Measurements from ENCODE around the gene IQCE.

IQCE gene

GRCh38 chr7:2558629-2559282 lies at the start of gene IQCE:
Gene IQCE, plus strand, starts transcription at chr7:2558979. Its CDS starts 203 bp downstream, at chr7:2559182.
- DNase-seq (ENCODE audit: low read depth), result peak; percentile 73

DNA sequence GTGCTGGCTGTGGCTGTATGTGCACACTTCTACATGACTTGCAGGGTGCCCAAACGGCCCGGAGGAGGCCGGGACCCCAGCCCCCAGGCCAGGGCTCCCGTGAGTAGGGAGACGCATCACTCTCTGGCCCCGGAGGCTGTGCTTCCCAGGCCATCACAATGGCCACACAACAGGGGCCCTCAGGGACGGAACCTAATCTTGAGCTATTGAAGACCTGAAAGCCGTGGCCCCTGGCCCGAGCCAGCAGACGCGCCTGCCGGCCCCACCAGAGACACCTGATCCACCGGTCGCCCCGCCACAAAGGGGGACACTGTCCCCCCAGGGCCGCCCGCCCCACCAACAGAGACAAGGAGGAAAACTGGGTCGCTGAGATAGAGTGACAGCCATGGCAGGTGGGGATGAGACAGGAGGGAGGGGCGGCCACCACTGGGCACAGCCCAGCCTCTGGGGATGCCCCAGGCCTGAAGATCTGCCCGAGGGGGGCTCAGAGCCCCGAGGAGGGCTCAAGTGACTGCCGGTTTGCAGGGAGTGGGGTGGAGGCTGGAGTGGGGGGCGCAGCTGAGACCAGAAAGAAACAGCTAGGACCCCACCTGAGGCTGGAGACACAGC lies 49.4 kb upstream of the IQCE start:
- no peak for DNase-seq (ENCODE audit: low read depth)

GRCh38 chr7:2510130-2510776 lies 48.5 kb upstream of the IQCE start:
- no peak for DNase-seq (ENCODE audit: low read depth)

GRCh38 chr7:2510909-2511768 lies 47.6 kb upstream of the IQCE start:
- no peak for DNase-seq (ENCODE audit: low read depth)

GRCh38 chr7:2511769-2512168 lies 47.0 kb upstream of the IQCE start:
- DNase-seq (ENCODE audit: low read depth), result no peak

GRCh38 chr7:2512179-2512661 lies 46.6 kb upstream of the IQCE start:
- DNase-seq (ENCODE audit: low read depth), result no peak

DNA sequence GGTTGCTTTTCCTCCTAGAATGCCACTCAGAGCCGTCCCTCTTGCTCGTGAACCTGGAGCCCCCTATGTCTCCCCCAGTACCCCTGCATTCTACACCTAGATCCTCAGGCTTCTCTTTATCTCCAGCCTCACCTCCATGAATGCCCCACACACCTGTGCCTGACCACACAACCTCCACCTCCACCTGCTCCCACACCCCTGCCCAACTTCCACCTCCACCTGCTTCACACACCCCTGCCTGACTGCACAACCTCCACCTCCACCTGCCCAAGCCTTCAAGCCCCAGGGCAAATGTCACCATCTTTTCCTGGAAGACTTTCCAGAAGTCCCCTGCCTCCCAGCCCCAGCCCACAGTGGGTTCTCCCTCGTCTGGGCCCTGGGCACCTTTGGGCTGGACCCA lies 46.1 kb upstream of the IQCE start:
- no peak for DNase-seq (ENCODE audit: low read depth)

GRCh38 chr7:2513702-2514101 lies 45.1 kb upstream of the IQCE start:
- DNase-seq (ENCODE audit: low read depth), result no peak

DNA sequence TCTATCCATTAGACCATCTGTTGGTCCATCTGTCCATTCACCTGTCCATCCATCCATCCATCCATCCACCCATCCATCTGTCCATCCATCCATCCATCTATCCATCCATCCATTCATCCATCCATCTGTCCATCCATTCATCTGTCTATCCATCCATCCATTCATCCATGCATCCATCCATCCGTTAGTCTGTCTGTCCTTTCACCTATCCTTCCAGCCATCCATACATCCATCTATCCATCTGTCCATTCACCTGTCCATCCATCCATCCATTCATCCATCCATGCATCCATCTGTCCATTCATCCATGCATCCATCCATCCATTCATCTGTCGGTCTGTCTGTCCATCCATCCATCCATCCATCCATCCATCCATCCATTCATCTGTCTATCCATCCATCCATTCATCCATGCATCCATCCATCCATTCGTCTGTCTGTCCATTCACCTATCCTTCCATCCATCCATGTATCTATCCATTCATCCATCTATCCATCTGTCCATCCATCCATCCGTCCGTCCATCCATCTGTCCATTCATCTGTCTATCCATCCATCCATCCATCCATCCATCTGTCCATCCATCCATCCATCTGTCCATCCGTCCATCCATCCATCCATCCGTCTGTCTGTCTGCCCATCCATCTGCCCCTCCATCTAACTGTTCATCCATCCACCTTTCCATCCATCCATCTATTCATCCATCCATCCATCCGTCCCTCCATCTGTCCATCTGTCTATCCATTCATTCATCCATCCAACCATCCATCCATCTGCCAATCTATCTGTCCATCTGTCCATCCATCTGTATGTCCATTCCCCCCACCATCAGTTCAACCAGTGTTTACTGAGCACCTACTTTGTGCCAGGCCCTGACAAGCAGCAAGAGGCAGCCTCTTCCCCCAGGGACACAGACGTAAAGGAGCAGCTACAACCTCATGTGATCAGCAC lies 44.0 kb upstream of the IQCE start:
- no peak for DNase-seq (ENCODE audit: low read depth)

GRCh38 chr7:2515424-2516193 lies 43.2 kb upstream of the IQCE start:
- no peak for DNase-seq (ENCODE audit: low read depth)

GRCh38 chr7:2516194-2516555 lies 42.6 kb upstream of the IQCE start:
- no peak for DNase-seq (ENCODE audit: low read depth)

GRCh38 chr7:2517026-2517425 lies 41.8 kb upstream of the IQCE start:
- peak; percentile 76 for DNase-seq (ENCODE audit: low read depth)

- no peak for DNase-seq (ENCODE audit: low read depth)
Observed at GRCh38 chr7:2517678-2518507, 40.9 kb upstream of the IQCE start.

GRCh38 chr7:2518737-2519118 lies 40.1 kb upstream of the IQCE start:
- DNase-seq (ENCODE audit: low read depth), result no peak

GRCh38 chr7:2519119-2519930 lies 39.5 kb upstream of the IQCE start, which contains the start of gene LFNG:
Gene LFNG, plus strand, starts transcription at chr7:2519774. Its CDS starts 88 bp downstream, at chr7:2519862.
- peak; percentile 72 for DNase-seq (ENCODE audit: low read depth)

DNA sequence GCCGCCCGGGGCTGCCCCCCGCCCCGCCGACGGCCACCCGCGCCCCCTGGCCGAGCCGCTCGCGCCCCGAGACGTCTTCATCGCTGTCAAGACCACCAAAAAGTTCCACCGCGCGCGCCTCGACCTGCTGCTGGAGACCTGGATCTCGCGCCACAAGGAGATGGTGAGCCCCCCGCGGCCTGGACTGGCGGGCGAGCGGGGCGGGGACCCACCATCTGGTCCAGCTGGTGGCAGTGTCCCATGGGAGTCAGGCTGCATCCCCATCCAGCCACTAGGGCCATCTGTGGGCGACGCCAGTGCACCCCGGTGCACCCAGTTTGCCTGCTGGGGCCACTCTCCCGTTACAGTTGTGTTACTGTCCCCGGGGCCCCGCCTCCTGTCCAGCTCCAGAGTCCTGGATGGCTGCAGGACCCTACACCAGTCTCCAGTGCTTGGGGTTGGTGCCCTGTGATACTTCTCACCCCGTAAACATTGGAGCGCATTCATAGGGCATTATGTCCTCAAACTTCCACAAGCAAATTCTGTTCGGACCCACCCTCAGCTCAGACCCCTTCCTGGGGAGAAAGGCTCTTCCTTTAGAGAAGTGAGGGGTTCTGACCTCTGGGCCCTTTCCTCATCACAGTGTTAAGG lies 38.5 kb upstream of the IQCE start:
- no peak for DNase-seq (ENCODE audit: low read depth)

DNA sequence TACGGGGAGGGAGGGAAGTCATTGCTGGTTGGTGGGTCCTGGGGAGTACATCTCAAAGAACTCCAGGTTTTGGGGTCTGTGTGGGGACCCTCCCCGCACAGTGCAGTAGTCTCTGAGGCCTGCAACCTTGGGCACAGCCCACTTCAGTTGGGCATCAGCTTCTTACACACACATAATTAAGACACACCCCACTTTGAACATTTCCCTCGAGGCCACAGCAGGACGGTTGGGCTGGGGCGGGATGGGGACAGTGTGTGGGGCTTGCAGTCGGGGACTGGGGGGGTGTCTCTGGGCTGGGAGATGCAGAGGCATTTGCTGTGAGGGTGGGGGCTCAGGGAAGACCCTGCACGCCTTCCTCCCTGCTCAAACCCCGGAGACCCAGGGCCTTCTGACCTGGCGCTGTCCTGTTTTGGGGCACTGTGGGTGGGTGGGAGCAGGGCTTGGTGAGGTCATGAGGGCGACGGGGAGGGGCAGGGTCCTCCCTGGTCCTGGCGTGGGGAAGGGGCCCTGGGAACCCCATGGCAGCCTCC lies 38.0 kb upstream of the IQCE start:
- no peak for DNase-seq (ENCODE audit: low read depth)

- no peak for DNase-seq (ENCODE audit: low read depth)
Observed at GRCh38 chr7:2521341-2521745, 37.4 kb upstream of the IQCE start.

Data from stromal cell of bone marrow (primary cell).